Measurements from ENCODE around the gene FADS6.

FADS6 gene

GRCh38 chr17:74855323-74855722, 38.1 kb downstream of the FADS6 start:
- peaks cover 3% of the 10 kb centered on the region for H3K27me3 ChIP-seq (replicated peaks; ENCODE audit: control insufficient read depth, insufficient read depth, low read length)
- H3K36me3 ChIP-seq (ENCODE audit: control insufficient read depth, insufficient read depth, low read length): no peaks in the 10 kb centered on the region
- no peak for DNase-seq (ENCODE audit: extremely low read depth, insufficient read length)
- no peak for TF ChIP-seq CTCF (IDR thresholded peaks at IDR 0.05; ENCODE audit: insufficient read depth, low read length, poor library complexity, severe bottlenecking)
- H3K4me3 ChIP-seq (replicated peaks; ENCODE audit: low read depth, low read length): no peak overlapping the region

DNA sequence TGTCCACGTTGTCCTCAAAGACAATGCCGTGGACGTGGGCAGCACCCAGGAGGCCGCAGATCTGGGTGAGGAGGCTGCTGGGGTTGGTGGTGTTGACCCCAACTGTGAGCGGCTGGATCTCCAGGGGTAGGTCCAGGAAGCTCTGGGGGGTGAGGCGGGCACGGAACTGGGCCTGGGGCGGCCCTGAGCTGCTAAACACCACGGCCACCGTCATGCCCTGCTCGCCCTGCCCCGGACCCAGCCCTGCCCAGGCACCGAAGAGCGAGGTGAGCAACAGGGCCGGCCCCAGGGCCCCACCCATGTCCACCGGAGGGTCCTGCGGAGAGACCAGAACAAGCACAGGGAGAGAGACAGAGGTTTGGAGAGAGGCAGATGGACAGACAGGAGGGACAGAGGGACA, 38.6 kb downstream of the FADS6 start:
- peaks cover 3% of the 10 kb centered on the region for H3K27me3 ChIP-seq (replicated peaks; ENCODE audit: control insufficient read depth, insufficient read depth, low read length)

GRCh38 chr17:74853669-74854068, 39.8 kb downstream of the FADS6 start:
- Histone ChIP-seq H3K27me3 (replicated peaks; ENCODE audit: control insufficient read depth, insufficient read depth, low read length) (peaks cover 3% of the 10 kb centered on the region), H3K36me3 (ENCODE audit: control insufficient read depth, insufficient read depth, low read length) (no peaks in the 10 kb centered on the region), H3K4me3 (replicated peaks; ENCODE audit: low read depth, low read length) (no peak overlapping the region)
- DNase-seq (ENCODE audit: extremely low read depth, insufficient read length): no peak
- TF ChIP-seq CTCF (IDR thresholded peaks at IDR 0.05; ENCODE audit: insufficient read depth, low read length, poor library complexity, severe bottlenecking): no peak

More for the DNA sequence above, 38.6 kb downstream of the FADS6 start:
- Histone ChIP-seq H3K36me3 (ENCODE audit: control insufficient read depth, insufficient read depth, low read length) (no peaks in the 10 kb centered on the region), H3K4me3 (replicated peaks; ENCODE audit: low read depth, low read length) (no peak overlapping the region)
- no peak for DNase-seq (ENCODE audit: extremely low read depth, insufficient read length)
- no peak for TF ChIP-seq CTCF (IDR thresholded peaks at IDR 0.05; ENCODE audit: insufficient read depth, low read length, poor library complexity, severe bottlenecking)

- TF ChIP-seq CTCF (IDR thresholded peaks at IDR 0.05; ENCODE audit: insufficient read depth, low read length, poor library complexity, severe bottlenecking): no peak
- Histone ChIP-seq H3K4me3 (replicated peaks; ENCODE audit: low read depth, low read length) (peak overlapping the region; percentile 18), H3K36me3 (ENCODE audit: control insufficient read depth, insufficient read depth, low read length) (no peaks in the 10 kb centered on the region), H3K27me3 (replicated peaks; ENCODE audit: control insufficient read depth, insufficient read depth, low read length) (peaks cover 1% of the 10 kb centered on the region)
- no peak for DNase-seq (ENCODE audit: extremely low read depth, insufficient read length)
Observed at GRCh38 chr17:74853048-74853397, 40.4 kb downstream of the FADS6 start.

GRCh38 chr17:74852237-74853047, 41.0 kb downstream of the FADS6 start:
- Histone ChIP-seq H3K4me3 (replicated peaks; ENCODE audit: low read depth, low read length) (peak overlapping the region; percentile 18), H3K27me3 (replicated peaks; ENCODE audit: control insufficient read depth, insufficient read depth, low read length) (peaks cover 1% of the 10 kb centered on the region), H3K36me3 (ENCODE audit: control insufficient read depth, insufficient read depth, low read length) (no peaks in the 10 kb centered on the region)
- TF ChIP-seq CTCF (IDR thresholded peaks at IDR 0.05; ENCODE audit: insufficient read depth, low read length, poor library complexity, severe bottlenecking): no peak
- peak; percentile 69 for DNase-seq (ENCODE audit: extremely low read depth, insufficient read length)

Measured in GM06990 (cell line).